BJ (cell line): ENCODE data around the gene CUX1. TPM values are rescaled to one million over a fixed set of nuclear protein-coding genes. Genes with fewer than 3 reads are reported as not detected.

Experiments
- CTCF ChIA-PET: fragments of 350-600 bp; formaldehyde crosslinking; extraction: SDS; loops from one replicate; lab custom pipeline; 2021; ENCODE audit warnings: antibody characterized with exemption, inconsistent platforms; lab: Yijun Ruan, JAX
- POLR2A ChIA-PET: fragments of 300-600 bp; sonication (Branson Sonifier 250); formaldehyde crosslinking; extraction: SDS; loops from one replicate; lab custom pipeline; 2021; ENCODE audit warnings: antibody characterized with exemption; lab: Charles Lee
- DNase-seq: peaks from one replicate; pipeline ENCODE4 v3.0.0-alpha.2; 2011; ENCODE audit warnings: low read depth
- H3K27me3 ChIP-seq: 2 replicates; pipeline ENCODE4 v1.6.0; 2011; ENCODE audit warnings: low read length; ENCODE audit not compliant: control insufficient read depth, insufficient read depth
- H3K36me3 ChIP-seq: 2 replicates; pipeline ENCODE4 v1.5.1; 2011; ENCODE audit warnings: low read length; ENCODE audit not compliant: control insufficient read depth, insufficient read depth
- H3K4me3 ChIP-seq: 2 replicates; pipeline ENCODE4 v1.5.1; 2011; ENCODE audit warnings: low read depth, mild to moderate bottlenecking, control low read depth, low read length
- CTCF ChIP-seq: IDR thresholded peaks from 2 replicates; pipeline ENCODE4 v1.5.1; 2011; ENCODE audit warnings: low read depth, mild to moderate bottlenecking, control low read depth, inconsistent platforms, low read length, moderate library complexity; ENCODE audit not compliant: insufficient read depth
- polyA plus RNA-seq: library from polyadenylated mRNA; depleted of rRNA; stranded (reverse); fragments of >200 nt; gene quantifications from 2 replicates; pipeline ENCODE4 v1.2.3, GENCODE V29; 2011

The CUX1 gene
- polyA plus RNA-seq, 1 experiment, result 36.5 TPM

- Histone ChIP-seq H3K4me3 (no peak overlapping the region), H3K27me3 (no peaks in the 10 kb centered on the region), H3K36me3 (no peaks in the 10 kb centered on the region)
- ChIA-PET POLR2A (no interaction called here), CTCF (interaction anchor here (1.6 kb wide), 1 partner anchor 13 kb away, joined by 7 read pairs; no protein-coding TSS in a partner anchor)
- no peak for TF ChIP-seq CTCF
- DNase-seq, result no peak
Observed at GRCh38 chr7:101972627-101973026, 155.2 kb downstream of the CUX1 start.

- Histone ChIP-seq H3K4me3 (no peak overlapping the region), H3K36me3 (no peaks in the 10 kb centered on the region), H3K27me3 (no peaks in the 10 kb centered on the region)
- POLR2A ChIA-PET, result no interaction called here
- TF ChIP-seq CTCF, result no peak
- CTCF ChIA-PET, result interaction anchor here (1.6 kb wide), 1 partner anchor 13 kb away, joined by 7 read pairs; no protein-coding TSS in a partner anchor
- DNase-seq, result no peak
Observed at GRCh38 chr7:101973130-101973529, 155.7 kb downstream of the CUX1 start.

GRCh38 chr7:101974393-101974792 is 157.0 kb downstream of the CUX1 start:
- no peak for TF ChIP-seq CTCF
- Histone ChIP-seq H3K27me3 (no peaks in the 10 kb centered on the region), H3K4me3 (no peak overlapping the region), H3K36me3 (no peaks in the 10 kb centered on the region)
- ChIA-PET CTCF (no interaction called here), POLR2A (no interaction called here)
- no peak for DNase-seq

GRCh38 chr7:101975046-101975445 is 157.6 kb downstream of the CUX1 start:
- CTCF ChIA-PET, result interaction anchor here (1.1 kb wide), 1 partner anchor 8 kb away, joined by 4 read pairs; no protein-coding TSS in a partner anchor
- POLR2A ChIA-PET, result no interaction called here
- no peaks in the 10 kb centered on the region for H3K27me3 ChIP-seq
- TF ChIP-seq CTCF, result no peak
- H3K36me3 ChIP-seq, result no peaks in the 10 kb centered on the region
- no peak for DNase-seq
- H3K4me3 ChIP-seq, result no peak overlapping the region

- DNase-seq, result no peak
- H3K4me3 ChIP-seq, result no peak overlapping the region
- H3K27me3 ChIP-seq, result no peaks in the 10 kb centered on the region
- ChIA-PET POLR2A (no interaction called here), CTCF (no interaction called here)
- H3K36me3 ChIP-seq, result no peaks in the 10 kb centered on the region
- no peak for TF ChIP-seq CTCF
Observed at GRCh38 chr7:101976411-101976810, 159.0 kb downstream of the CUX1 start.
